Measurements from ENCODE around the gene PLD5. TPM values are rescaled to one million over a fixed set of nuclear protein-coding genes. Genes with fewer than 3 reads are reported as not detected.

Gene PLD5
- total RNA-seq, 1 experiment from 2014 or later, result not detected

GRCh38 chr1:242554577-242554976 is 30.1 kb upstream of the PLD5 start:
- TF ChIP-seq CTCF (conservative IDR thresholded peaks at IDR 0.05; ENCODE audit: low read depth, low read length) (no peak), EZH2phosphoT487 (IDR thresholded peaks at IDR 0.05; ENCODE audit: borderline replicate concordance, low read length) (no peak), EZH2 (IDR thresholded peaks at IDR 0.05; ENCODE audit: low read length, unreplicated experiment) (no peak)
- no peak overlapping the region for H3K27ac ChIP-seq (ENCODE audit: low read length)
- DNase-seq (peak; percentile 11), ATAC-seq (no peak)
- H3K4me1 ChIP-seq (ENCODE audit: insufficient read depth, low read length), result no peaks in the 10 kb centered on the region
- H3K9me2 ChIP-seq (replicated peaks; ENCODE audit: low read length), result no peaks in the 10 kb centered on the region
- intact Hi-C loops (cut with micrococcal nuclease), result no loop called here
- H3F3A ChIP-seq (ENCODE audit: low read length, unreplicated experiment), result no peaks in the 10 kb centered on the region
- H3K4me3 ChIP-seq (ENCODE audit: low read length), result no peak overlapping the region
- H3K9ac ChIP-seq (ENCODE audit: low read length), result no peak overlapping the region
- POLR2A ChIA-PET (ENCODE audit: unreplicated experiment), result interaction anchor here (0.7 kb wide), 1 partner anchor 8 kb away, joined by 3 read pairs; no protein-coding TSS in a partner anchor
- no peaks in the 10 kb centered on the region for H4K20me1 ChIP-seq (ENCODE audit: low read length)
- CTCF ChIA-PET, result no interaction called here
- H2AFZ ChIP-seq (ENCODE audit: low read length), result no peak overlapping the region
- H3K4me2 ChIP-seq (ENCODE audit: low read length), result no peak overlapping the region
- peaks cover 16% of the 10 kb centered on the region; the same call in 1 of the 2 replicates for H3K27me3 ChIP-seq (ENCODE audit: low read length)
- H3K36me3 ChIP-seq (ENCODE audit: low read depth, low read length), result no peaks in the 10 kb centered on the region
- no peaks in the 10 kb centered on the region for H3K9me3 ChIP-seq (ENCODE audit: low read length)
- BruUV-seq (replicated peaks), result no TSS peak
- no peaks in the 10 kb centered on the region for H3K79me2 ChIP-seq (ENCODE audit: low read length)

DNA sequence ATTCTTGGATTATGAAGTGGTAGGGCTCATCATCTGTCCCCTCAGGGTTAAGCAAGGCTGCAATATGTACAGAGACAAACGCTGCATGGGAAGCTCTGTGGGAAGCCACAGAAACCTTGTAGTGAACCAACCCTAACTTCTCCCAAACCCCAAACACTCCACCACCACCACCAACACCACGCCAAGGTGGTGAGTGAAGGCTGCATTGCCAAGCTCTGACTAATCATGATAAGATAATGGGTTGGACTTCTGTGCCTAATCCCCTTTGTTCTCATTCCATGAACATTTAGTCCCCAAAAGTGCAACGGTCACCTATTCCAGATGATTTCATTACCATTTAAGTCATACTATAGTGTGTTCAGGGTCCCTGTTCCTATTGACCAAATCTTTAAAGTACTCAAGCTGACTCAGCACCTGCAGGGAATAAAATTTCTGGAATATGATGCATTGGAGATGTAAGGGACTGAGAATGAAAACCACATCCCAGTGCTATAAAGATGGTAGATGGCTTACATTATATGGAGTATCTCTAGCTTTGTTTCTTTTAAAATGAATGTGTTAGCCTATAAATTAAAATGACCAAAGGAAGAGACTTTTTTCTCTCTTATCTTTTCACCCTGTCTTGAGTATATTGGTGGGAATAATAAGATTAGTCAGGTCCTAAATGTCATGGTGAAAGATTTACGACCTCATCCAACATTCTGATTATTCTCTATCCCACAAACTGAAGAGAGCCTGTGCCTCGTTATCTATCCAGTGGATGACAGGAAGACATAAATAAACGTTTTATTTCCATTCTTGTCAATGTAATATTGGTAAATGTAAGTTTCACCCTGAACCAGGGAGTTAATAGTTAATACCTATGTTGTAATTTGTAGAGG is 22.6 kb upstream of the PLD5 start:
- Histone ChIP-seq H3K79me2 (ENCODE audit: low read length) (no peaks in the 10 kb centered on the region), H3K9me2 (replicated peaks; ENCODE audit: low read length) (no peaks in the 10 kb centered on the region), H3K4me1 (ENCODE audit: insufficient read depth, low read length) (no peaks in the 10 kb centered on the region), H2AFZ (ENCODE audit: low read length) (no peak overlapping the region), H4K20me1 (ENCODE audit: low read length) (no peaks in the 10 kb centered on the region), H3K9me3 (ENCODE audit: low read length) (no peaks in the 10 kb centered on the region), H3K36me3 (ENCODE audit: low read depth, low read length) (no peaks in the 10 kb centered on the region), H3K27ac (ENCODE audit: low read length) (no peak overlapping the region), H3K4me3 (ENCODE audit: low read length) (no peak overlapping the region), H3K4me2 (ENCODE audit: low read length) (no peak overlapping the region), H3F3A (ENCODE audit: low read length, unreplicated experiment) (no peaks in the 10 kb centered on the region), H3K9ac (ENCODE audit: low read length) (no peak overlapping the region), H3K27me3 (ENCODE audit: low read length) (peaks cover 7% of the 10 kb centered on the region; the same call in 1 of the 2 replicates)
- ChIA-PET CTCF (no interaction called here), POLR2A (ENCODE audit: unreplicated experiment) (no interaction called here)
- ATAC-seq (no peak), DNase-seq (peak; percentile 36)
- TF ChIP-seq EZH2 (IDR thresholded peaks at IDR 0.05; ENCODE audit: low read length, unreplicated experiment) (no peak), CTCF (conservative IDR thresholded peaks at IDR 0.05; ENCODE audit: low read depth, low read length) (no peak), EZH2phosphoT487 (IDR thresholded peaks at IDR 0.05; ENCODE audit: borderline replicate concordance, low read length) (no peak)
- intact Hi-C loops (cut with micrococcal nuclease), result no loop called here
- BruUV-seq (replicated peaks), result no TSS peak

- Histone ChIP-seq H4K20me1 (ENCODE audit: low read length) (no peaks in the 10 kb centered on the region), H3K9me3 (ENCODE audit: low read length) (no peaks in the 10 kb centered on the region), H3K79me2 (ENCODE audit: low read length) (no peaks in the 10 kb centered on the region), H3K9me2 (replicated peaks; ENCODE audit: low read length) (no peaks in the 10 kb centered on the region), H3K9ac (ENCODE audit: low read length) (no peak overlapping the region), H3K4me1 (ENCODE audit: insufficient read depth, low read length) (no peaks in the 10 kb centered on the region), H2AFZ (ENCODE audit: low read length) (no peak overlapping the region), H3K27me3 (ENCODE audit: low read length) (peaks cover 7% of the 10 kb centered on the region; the same call in 1 of the 2 replicates), H3K4me2 (ENCODE audit: low read length) (no peak overlapping the region), H3K36me3 (ENCODE audit: low read depth, low read length) (no peaks in the 10 kb centered on the region), H3F3A (ENCODE audit: low read length, unreplicated experiment) (no peaks in the 10 kb centered on the region), H3K27ac (ENCODE audit: low read length) (no peak overlapping the region), H3K4me3 (ENCODE audit: low read length) (no peak overlapping the region)
- BruUV-seq (replicated peaks), result no TSS peak
- TF ChIP-seq CTCF (conservative IDR thresholded peaks at IDR 0.05; ENCODE audit: low read depth, low read length) (no peak), EZH2 (IDR thresholded peaks at IDR 0.05; ENCODE audit: low read length, unreplicated experiment) (no peak), EZH2phosphoT487 (IDR thresholded peaks at IDR 0.05; ENCODE audit: borderline replicate concordance, low read length) (no peak)
- intact Hi-C loops (cut with micrococcal nuclease), result no loop called here
- DNase-seq (no peak), ATAC-seq (no peak)
- ChIA-PET POLR2A (ENCODE audit: unreplicated experiment) (interaction anchor here (0.6 kb wide), 1 partner anchor 8 kb away, joined by 3 read pairs; no protein-coding TSS in a partner anchor), CTCF (no interaction called here)
Measured at GRCh38 chr1:242546441-242546840, 21.9 kb upstream of the PLD5 start.

Measured in PC-3 (cell line).